ENCODE measurements around the gene SLC26A11. TPM values are rescaled to one million over a fixed set of nuclear protein-coding genes. Genes with fewer than 3 reads are reported as not detected.

The SLC26A11 gene
- total RNA-seq, 1 donor from 2014 or later: 51.6 TPM

GRCh38 chr17:80203471-80203963 is 16.7 kb upstream of the SLC26A11 start:
- ATAC-seq: no peak
- DNase-seq: no peak

DNA sequence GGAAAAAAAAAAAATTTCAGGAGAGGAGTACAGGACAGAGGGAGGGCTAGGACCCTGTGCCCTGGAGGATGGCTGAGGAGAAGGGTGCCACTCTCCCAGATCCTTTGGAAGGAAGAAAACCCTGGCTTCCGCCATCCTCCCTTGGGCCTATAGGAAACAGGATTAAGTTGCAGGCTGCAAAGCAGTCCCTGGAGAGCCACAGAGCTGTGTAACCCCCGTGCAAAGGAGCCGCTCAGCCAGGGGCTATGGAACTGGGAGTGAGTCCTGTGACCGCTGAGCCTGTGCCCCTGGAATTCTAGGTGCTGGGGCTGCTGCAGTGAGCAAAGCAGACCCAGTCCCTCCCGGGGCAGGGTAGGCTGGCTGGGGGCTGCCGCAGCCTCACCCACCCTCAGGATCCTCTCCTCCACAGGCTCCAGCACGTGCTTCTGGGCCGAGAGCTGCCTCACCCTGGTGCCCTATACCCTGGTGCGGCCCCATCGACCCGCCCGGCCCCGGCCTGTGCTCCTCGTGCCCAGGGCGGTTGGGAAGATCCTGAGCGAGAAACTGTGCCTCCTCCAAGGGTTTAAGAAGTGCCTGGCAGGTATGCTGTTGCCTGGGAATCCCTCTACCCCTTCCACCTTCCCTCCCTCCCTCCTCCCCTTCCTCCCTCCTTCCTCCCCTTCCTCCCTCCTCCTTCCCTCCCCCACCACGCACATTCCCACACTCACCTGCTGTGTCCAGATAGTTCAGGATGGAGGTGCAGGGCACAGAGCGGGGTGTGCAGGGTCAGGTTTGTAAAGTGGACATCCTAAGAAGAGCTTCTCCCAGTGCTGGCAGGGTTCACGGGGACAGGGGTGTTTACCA is 15.4 kb upstream of the SLC26A11 start:
- ATAC-seq: no peak
- TF ChIP-seq, protein P1, sequence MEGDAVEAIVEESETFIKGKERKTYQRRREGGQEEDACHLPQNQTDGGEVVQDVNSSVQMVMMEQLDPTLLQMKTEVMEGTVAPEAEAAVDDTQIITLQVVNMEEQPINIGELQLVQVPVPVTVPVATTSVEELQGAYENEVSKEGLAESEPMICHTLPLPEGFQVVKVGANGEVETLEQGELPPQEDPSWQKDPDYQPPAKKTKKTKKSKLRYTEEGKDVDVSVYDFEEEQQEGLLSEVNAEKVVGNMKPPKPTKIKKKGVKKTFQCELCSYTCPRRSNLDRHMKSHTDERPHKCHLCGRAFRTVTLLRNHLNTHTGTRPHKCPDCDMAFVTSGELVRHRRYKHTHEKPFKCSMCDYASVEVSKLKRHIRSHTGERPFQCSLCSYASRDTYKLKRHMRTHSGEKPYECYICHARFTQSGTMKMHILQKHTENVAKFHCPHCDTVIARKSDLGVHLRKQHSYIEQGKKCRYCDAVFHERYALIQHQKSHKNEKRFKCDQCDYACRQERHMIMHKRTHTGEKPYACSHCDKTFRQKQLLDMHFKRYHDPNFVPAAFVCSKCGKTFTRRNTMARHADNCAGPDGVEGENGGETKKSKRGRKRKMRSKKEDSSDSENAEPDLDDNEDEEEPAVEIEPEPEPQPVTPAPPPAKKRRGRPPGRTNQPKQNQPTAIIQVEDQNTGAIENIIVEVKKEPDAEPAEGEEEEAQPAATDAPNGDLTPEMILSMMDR (IDR thresholded peaks at IDR 0.05): no peak

More at GRCh38 chr17:80203471-80203963, 16.7 kb upstream of the SLC26A11 start:
- peaks cover 3% of the 10 kb centered on the region for H3K36me3 ChIP-seq
- no peaks in the 10 kb centered on the region for H3K9me3 ChIP-seq
- intact Hi-C loops (cut with DNase I): no loop called here
- TF ChIP-seq, protein P1 (IDR thresholded peaks at IDR 0.05): no peak
- no peak overlapping the region for H3K27ac ChIP-seq
- H3K27me3 ChIP-seq: no peaks in the 10 kb centered on the region
- no peaks in the 10 kb centered on the region for H3K4me1 ChIP-seq
- no peak overlapping the region for H3K4me3 ChIP-seq

DNA sequence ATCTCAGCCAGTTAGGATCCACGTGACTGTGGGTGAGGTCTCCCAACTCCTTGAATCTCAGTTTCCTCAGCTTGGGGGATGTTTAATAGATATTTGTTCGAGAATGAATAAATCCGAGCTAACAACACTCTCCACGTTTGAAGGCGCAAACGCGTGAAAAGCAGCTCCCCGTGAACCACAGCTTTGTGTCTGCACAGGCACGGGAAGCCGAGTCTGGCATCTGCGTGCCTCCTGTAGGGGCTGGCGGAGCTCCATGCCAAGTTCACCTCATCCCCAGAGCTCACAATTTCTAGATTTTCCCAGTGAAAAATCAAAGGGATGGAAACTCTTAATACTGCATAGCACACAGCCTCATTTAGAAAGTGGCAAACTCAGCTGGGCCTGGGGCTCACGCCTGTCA is 14.4 kb upstream of the SLC26A11 start:
- Histone ChIP-seq H3K27ac (no peak overlapping the region), H3K4me3 (no peak overlapping the region), H3K4me1 (no peaks in the 10 kb centered on the region), H3K27me3 (no peaks in the 10 kb centered on the region), H3K9me3 (no peaks in the 10 kb centered on the region), H3K36me3 (peaks cover 25% of the 10 kb centered on the region)
- ATAC-seq: no peak
- no peak for DNase-seq
- TF ChIP-seq, protein P1 (IDR thresholded peaks at IDR 0.05): no peak
- intact Hi-C loops (cut with DNase I): no loop called here

More for the DNA sequence above, 15.4 kb upstream of the SLC26A11 start:
- Histone ChIP-seq H3K36me3 (peaks cover 15% of the 10 kb centered on the region), H3K9me3 (no peaks in the 10 kb centered on the region), H3K4me1 (no peaks in the 10 kb centered on the region), H3K27ac (no peak overlapping the region), H3K27me3 (no peaks in the 10 kb centered on the region), H3K4me3 (no peak overlapping the region)
- intact Hi-C loops (cut with DNase I): no loop called here
- no peak for DNase-seq

DNA sequence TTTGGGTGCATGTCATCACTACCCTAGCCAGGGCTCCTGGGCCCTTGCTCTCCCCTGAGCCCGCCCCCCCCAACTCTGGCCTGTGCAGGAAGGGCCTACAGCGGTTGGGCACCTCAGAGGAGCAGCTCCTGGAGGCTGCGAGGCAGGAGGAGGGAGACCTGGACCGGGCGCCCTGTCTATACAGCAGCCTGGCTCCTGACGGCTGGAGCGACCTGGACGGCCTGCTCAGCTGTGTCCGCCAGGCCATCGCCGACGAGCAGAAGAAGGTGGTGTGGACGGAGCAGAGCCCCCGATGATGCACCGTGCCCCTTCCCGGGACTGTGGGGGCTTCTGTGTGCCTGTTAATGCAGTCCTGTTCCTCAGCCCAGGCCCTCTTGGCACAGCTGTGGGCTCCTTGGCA is 12.2 kb upstream of the SLC26A11 start:
- Histone ChIP-seq H3K4me3 (no peak overlapping the region), H3K4me1 (no peaks in the 10 kb centered on the region), H3K36me3 (peaks cover 40% of the 10 kb centered on the region), H3K27ac (no peak overlapping the region), H3K9me3 (no peaks in the 10 kb centered on the region), H3K27me3 (no peaks in the 10 kb centered on the region)
- intact Hi-C loops (cut with DNase I): no loop called here
- TF ChIP-seq, protein P1 (IDR thresholded peaks at IDR 0.05): no peak
- ATAC-seq: no peak
- no peak for DNase-seq

DNA sequence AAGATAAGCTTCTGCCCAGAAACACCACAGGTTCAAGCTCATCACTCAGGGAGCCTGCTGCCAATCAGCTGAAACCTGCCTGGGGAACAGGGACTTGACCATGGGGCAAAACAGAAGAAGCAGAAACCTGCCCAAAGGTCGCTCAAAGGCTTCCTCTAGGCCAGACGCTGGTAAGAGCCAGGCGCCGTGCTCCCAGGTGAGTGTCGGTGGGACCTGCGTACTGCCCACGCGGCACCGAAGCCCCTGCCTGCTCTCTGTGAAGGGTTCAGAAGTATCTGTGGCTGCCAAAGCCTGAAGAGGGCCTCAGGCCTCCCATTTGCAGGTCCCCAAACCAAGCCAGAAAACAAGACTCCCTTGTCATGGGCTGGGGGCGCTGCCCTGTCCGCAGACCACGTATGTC is 10.5 kb upstream of the SLC26A11 start:
- ATAC-seq (no peak), DNase-seq (no peak)
- peaks cover 56% of the 10 kb centered on the region for H3K36me3 ChIP-seq
- peaks cover 4% of the 10 kb centered on the region for H3K4me1 ChIP-seq
- intact Hi-C loops (cut with DNase I): no loop called here
- no peaks in the 10 kb centered on the region for H3K27me3 ChIP-seq
- no peak overlapping the region for H3K4me3 ChIP-seq
- no peak overlapping the region for H3K27ac ChIP-seq
- TF ChIP-seq, protein P1 (IDR thresholded peaks at IDR 0.05): no peak
- no peaks in the 10 kb centered on the region for H3K9me3 ChIP-seq
